ENCODE data around the gene CLIC2.

The CLIC2 gene

DNA sequence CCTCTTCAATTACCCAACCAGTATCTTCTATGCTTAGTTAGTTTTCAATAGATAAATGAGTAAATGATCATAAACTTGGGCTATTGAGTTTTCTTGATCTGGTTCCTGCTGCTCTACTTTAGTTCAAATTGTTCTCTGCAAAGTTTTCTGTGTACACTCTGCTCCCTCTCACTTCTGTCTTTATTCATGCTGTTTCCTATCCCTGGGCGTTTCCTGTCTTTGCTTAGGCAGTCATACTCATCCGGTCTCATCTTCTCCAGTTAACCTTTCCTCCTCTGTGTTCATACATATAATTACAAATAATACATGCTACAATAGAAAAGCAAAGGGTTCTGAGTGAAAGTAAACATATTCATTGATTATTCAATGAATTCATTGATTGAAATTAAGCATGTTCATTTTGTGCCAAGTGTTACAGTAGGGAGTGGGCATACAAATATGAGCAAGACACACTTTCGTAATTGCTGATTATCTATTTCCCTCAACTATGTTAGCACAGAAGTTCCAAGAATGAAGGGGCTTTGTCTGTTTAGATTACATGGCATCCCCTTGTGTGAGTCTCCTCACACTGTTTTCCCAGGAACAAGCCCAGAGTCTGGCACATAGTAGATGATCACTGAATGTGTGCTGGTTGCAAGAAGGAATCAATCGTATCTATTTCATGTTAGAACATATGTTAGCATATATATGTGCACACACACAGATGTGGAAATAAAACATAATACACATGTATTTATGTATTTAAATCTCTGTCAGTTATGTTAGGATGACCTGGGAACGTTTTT, 71.3 kb downstream of the CLIC2 start:
- no peak for DNase-seq

DNA sequence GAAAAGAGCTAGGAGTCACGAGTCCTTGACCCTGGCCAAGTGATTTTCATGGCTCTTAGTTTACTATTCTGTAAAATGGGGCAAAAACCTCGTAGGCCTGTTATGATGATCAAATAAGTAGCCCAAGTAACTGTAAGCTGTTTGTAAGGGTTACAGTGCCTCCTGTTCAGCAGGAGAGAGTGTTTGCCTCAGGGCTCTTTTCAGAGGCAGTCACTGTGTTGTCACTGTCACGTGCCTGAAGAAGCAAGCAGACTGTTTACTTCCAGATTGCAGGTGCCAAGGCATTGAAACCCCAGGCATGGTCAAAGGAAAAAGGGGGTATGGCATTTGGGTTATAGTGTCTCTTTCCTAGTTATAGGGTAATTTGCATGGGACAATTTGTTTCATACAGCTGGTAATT, 74.7 kb downstream of the CLIC2 start:
- no peak for DNase-seq

DNA sequence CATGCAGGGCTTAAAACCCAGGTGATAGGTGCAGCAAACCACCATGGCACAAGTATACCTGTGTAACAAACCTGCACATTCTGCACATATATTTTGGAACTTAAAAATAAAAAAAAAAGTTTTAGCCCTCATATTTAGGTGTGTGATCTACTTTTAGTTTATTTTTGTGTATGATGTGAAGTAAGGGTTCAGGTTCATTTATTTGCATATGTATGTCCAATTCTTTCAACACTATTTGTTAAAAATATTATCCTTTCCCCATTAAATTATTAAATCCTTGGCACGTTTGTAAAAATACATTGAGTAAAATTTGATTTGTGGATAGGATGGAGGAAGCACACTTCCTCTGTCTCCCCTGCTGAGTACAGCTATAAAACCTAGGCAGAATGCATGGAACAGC, 83.0 kb downstream of the CLIC2 start:
- DNase-seq, result no peak

DNA sequence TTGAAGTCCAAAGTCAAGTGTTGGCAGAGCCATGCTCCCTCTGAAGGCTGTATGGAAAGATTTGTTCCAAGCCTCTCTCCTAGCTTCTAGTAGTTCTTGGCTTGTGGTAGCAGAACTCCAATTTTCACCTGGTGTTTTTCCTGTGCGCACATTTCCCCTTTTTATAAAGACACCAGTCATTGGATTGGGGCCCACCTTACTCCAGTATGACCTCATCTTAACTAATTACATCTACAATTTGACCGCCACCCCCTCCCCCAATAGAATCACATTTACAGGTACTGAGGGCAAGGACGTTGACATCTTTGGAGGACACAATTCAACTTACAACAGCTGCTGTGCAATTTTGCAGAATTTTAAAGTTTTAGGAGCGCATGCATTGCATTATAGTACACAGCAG, 86.9 kb downstream of the CLIC2 start:
- DNase-seq, result no peak

DNA sequence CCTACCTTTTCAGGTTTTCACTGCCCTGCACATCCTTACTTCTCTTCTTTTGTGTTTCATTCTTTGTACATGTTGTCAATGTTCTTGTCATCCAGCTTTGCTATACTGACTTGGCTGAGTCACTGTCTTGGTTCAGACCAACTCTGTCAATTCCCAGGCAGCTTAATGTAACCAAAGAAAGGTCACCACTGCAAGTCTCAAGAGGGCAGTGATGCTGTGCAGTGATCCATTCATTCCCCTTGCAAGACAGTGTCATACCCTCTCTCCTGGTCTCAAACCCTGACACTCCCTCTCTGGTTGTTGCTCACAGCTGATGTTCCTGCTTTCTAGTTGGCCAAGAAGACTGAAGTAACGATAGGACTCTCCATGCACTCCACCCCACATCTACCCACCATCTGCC, 87.7 kb downstream of the CLIC2 start:
- no peak for DNase-seq

DNA sequence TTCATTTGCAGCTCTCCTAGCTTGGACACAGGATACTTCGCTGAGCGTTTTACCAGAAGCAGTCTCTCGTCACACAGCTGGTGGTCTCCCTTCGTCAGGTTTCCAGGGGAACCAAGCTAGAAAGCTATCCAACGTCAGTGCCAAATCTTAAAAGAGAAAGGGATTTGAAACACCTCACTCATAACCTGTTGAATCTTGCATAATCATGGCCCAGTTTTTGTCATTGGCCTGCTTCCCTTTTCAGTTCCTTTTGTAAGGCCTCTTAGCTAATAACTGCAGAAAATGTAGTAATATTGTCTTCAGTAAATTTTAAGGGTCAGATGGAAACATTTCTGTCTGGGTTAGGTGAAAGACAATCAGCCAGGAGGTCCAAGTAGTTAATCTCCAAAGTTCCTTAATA, 92.1 kb downstream of the CLIC2 start:
- DNase-seq, result no peak

DNA sequence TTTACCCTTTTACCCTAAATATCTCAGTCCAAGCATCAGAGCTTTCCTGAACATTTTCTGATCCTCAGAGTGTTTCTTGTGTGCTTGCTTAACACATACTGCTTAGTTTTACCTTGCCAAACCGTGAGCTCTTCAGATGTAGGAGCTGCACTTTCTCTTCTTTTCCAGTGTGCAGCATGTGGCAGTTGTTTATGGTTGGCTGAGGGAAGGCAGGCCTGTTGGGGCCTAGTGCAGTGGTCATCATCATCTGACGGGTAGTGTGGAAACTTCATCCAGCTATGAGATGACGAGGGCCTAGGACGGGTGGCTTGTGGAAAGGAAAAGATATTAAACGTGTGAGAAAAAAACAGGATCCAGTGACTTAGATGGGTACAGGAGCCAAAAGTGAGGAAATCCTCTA, 96.7 kb downstream of the CLIC2 start:
- no peak for DNase-seq

DNA sequence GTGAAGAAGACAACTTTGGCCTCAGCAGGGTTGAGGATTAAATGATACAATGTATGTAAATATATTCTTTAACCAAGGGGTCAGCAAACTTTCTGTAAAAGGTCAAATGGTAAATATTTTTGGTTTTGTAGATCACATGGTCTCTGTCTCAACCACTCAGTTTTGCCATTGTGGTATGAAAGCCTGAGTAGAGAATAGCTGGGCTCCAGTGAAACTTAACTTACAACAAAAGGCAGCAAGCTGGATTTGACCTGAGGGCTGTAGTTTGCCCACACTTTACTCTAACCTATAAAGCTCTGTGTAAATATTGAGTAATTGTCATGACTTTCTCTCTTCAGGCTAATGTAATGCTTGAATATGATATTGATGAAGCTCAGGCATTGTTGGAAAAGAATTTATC, 98.5 kb downstream of the CLIC2 start:
- no peak for DNase-seq

DNA sequence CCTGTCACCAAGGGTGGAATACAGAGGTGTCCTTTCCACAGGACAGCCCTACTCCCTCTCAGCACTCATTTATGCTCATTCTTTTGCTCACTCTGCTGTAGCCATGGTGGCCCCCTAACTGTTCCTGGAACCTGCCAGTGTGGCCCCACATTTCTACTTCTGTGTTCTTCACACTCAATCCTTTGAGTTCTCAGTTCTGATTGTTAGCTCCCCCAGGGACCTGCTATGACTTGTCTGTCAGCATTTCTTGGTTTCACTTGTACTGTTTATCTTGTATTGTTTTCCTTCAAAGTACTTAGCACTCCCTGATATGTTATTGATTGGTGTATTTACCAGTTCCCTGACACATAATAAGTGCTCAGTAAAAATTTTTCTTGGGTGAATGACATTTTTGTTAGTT, 103.3 kb downstream of the CLIC2 start:
- no peak for DNase-seq
